Mesothelial cell of epicardium (in vitro differentiated cells): ENCODE results near the gene GSN. TPM values are rescaled to one million over a fixed set of nuclear protein-coding genes. Genes with fewer than 3 reads are reported as not detected.

Experiments used
- DNase-seq, 2 experiments: peaks; one replicate each; pipeline ENCODE4 v3.0.0; 2021; ENCODE audit warnings: low spot score in 2 of 2; ENCODE audit not compliant: unreplicated experiment in 2 of 2
- H3K27ac Mint-ChIP-seq: 2 replicates; pipeline ENCODE4 v1.8.0; 2021; ENCODE audit warnings: mixed read lengths
- H3K27me3 Mint-ChIP-seq: 2 replicates; pipeline ENCODE4 v1.8.0; 2021; ENCODE audit warnings: low read depth, mixed read lengths
- H3K36me3 Mint-ChIP-seq: 2 replicates; pipeline ENCODE4 v1.8.0; 2021; ENCODE audit warnings: mixed read lengths
- H3K4me1 Mint-ChIP-seq: 2 replicates; pipeline ENCODE4 v1.8.0; 2021; ENCODE audit warnings: mixed read lengths
- H3K4me3 Mint-ChIP-seq: 2 replicates; pipeline ENCODE4 v1.8.0; 2021; ENCODE audit warnings: mild to moderate bottlenecking, moderate library complexity, mixed read lengths
- H3K9me3 Mint-ChIP-seq: 2 replicates; pipeline ENCODE4 v1.8.0; 2021; ENCODE audit warnings: mixed read lengths
- total RNA-seq: library from RNA; stranded (reverse); gene quantifications from 3 replicates; pipeline ENCODE4 v1.2.1, GENCODE V29; 2021
- TF ChIP-seq, protein P1 (sequence below): fragments of 200-600 bp; sonication (generic); IDR thresholded peaks from one replicate; pipeline ENCODE4 v1.5.0; 2021; ENCODE audit warnings: antibody characterized with exemption; ENCODE audit not compliant: unreplicated experiment

The GSN gene
- total RNA-seq, 1 donor from 2014 or later = 114 TPM

GRCh38 chr9:121277026-121277425 is 9.1 kb downstream of the GSN start:
- no peaks in the 10 kb centered on the region for H3K9me3 Mint-ChIP-seq
- peaks cover 3% of the 10 kb centered on the region for H3K36me3 Mint-ChIP-seq
- TF ChIP-seq, protein P1, sequence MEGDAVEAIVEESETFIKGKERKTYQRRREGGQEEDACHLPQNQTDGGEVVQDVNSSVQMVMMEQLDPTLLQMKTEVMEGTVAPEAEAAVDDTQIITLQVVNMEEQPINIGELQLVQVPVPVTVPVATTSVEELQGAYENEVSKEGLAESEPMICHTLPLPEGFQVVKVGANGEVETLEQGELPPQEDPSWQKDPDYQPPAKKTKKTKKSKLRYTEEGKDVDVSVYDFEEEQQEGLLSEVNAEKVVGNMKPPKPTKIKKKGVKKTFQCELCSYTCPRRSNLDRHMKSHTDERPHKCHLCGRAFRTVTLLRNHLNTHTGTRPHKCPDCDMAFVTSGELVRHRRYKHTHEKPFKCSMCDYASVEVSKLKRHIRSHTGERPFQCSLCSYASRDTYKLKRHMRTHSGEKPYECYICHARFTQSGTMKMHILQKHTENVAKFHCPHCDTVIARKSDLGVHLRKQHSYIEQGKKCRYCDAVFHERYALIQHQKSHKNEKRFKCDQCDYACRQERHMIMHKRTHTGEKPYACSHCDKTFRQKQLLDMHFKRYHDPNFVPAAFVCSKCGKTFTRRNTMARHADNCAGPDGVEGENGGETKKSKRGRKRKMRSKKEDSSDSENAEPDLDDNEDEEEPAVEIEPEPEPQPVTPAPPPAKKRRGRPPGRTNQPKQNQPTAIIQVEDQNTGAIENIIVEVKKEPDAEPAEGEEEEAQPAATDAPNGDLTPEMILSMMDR = no peak
- H3K4me3 Mint-ChIP-seq = no peak overlapping the region
- DNase-seq = no peak
- no peaks in the 10 kb centered on the region for H3K27me3 Mint-ChIP-seq
- peaks cover 36% of the 10 kb centered on the region for H3K4me1 Mint-ChIP-seq
- H3K27ac Mint-ChIP-seq = peak overlapping the region; percentile 87

- H3K27ac Mint-ChIP-seq = peak overlapping the region; percentile 87
- no peaks in the 10 kb centered on the region for H3K9me3 Mint-ChIP-seq
- TF ChIP-seq, protein P1 = no peak
- H3K27me3 Mint-ChIP-seq = no peaks in the 10 kb centered on the region
- H3K4me3 Mint-ChIP-seq = no peak overlapping the region
- H3K4me1 Mint-ChIP-seq = peaks cover 35% of the 10 kb centered on the region
- peaks cover 3% of the 10 kb centered on the region for H3K36me3 Mint-ChIP-seq
- DNase-seq = no peak
Measured at GRCh38 chr9:121277518-121278295, 9.7 kb downstream of the GSN start.

- TF ChIP-seq, protein P1 = peak; percentile 74
- H3K9me3 Mint-ChIP-seq = no peaks in the 10 kb centered on the region
- peak overlapping the region; percentile 87 for H3K27ac Mint-ChIP-seq
- no peak overlapping the region for H3K4me3 Mint-ChIP-seq
- H3K4me1 Mint-ChIP-seq = peaks cover 39% of the 10 kb centered on the region
- peaks cover 3% of the 10 kb centered on the region for H3K36me3 Mint-ChIP-seq
- no peaks in the 10 kb centered on the region for H3K27me3 Mint-ChIP-seq
- no peak for DNase-seq
Measured at GRCh38 chr9:121278477-121279261, 10.7 kb downstream of the GSN start.

GRCh38 chr9:121279776-121280388 is 11.9 kb downstream of the GSN start:
- H3K9me3 Mint-ChIP-seq = no peaks in the 10 kb centered on the region
- H3K27me3 Mint-ChIP-seq = no peaks in the 10 kb centered on the region
- peaks cover 3% of the 10 kb centered on the region for H3K36me3 Mint-ChIP-seq
- peak overlapping the region; percentile 5 for H3K27ac Mint-ChIP-seq
- H3K4me1 Mint-ChIP-seq = peaks cover 49% of the 10 kb centered on the region
- TF ChIP-seq, protein P1 = no peak
- H3K4me3 Mint-ChIP-seq = no peak overlapping the region
- no peak for DNase-seq

GRCh38 chr9:121280715-121281613 is 13.0 kb downstream of the GSN start:
- DNase-seq = no peak
- peaks cover 3% of the 10 kb centered on the region for H3K36me3 Mint-ChIP-seq
- H3K4me1 Mint-ChIP-seq = peaks cover 54% of the 10 kb centered on the region
- no peak overlapping the region for H3K4me3 Mint-ChIP-seq
- H3K9me3 Mint-ChIP-seq = no peaks in the 10 kb centered on the region
- TF ChIP-seq, protein P1 = no peak
- peak overlapping the region; percentile 65 for H3K27ac Mint-ChIP-seq
- no peaks in the 10 kb centered on the region for H3K27me3 Mint-ChIP-seq
